Activated CD4-positive, alpha-beta T cell treated with anti-CD3 and anti-CD28 coated beads, Interleukin-2, amount 50 U/mL, for 16 hours (primary cell): ENCODE results near the gene CD82.

Experiments used
- DNase-seq: peaks from one replicate; pipeline ENCODE4 v3.0.0-alpha.2; 2020

The CD82 gene

GRCh38 chr11:44602891-44603310 is 37.4 kb downstream of the CD82 start:
- DNase-seq = no peak

DNA sequence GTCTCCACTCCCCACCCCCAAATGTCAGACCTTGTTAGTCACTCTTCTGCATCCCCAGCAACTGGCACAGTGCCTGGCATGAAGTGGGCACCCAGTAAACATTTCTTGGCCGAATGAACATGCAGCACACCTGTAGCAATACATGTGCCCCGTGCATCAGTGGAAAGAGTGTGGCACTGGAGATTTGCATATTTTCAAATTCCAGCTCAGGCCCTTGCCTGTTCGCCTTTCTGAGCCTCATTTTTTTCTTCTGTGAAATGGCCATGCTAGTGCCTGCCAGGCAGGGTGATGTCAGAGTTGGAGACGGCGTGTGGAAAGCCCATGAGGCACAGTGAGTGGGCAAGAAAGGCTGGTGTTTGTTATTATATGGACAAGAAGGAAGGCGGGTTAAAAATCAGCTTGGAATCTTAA is 38.7 kb downstream of the CD82 start:
- DNase-seq = no peak

- no peak for DNase-seq
These were observed 39.7 kb downstream of the CD82 start for GRCh38 chr11:44605068-44605708.

GRCh38 chr11:44605965-44606364 is 40.5 kb downstream of the CD82 start:
- DNase-seq = no peak

DNA sequence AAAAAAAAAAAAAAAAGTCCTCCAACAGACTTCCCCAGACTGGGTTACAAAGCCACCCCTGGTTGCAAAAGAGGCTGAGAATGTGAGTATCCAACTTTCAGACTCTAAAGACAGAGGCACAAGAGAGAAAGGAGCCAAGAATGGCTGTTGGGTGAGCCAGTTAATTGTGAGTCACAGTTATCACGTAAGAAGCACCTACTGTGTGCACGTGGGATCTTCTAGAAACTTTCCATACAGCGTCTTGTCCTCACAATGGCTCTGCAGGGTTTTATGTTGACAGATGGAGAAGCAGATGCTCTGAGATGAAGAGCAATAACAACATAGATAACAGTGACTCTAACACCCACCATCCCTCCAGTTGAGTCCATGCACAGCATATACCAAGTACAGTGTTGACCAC is 41.0 kb downstream of the CD82 start:
- no peak for DNase-seq

GRCh38 chr11:44607319-44607962 is 42.0 kb downstream of the CD82 start:
- DNase-seq = no peak

DNA sequence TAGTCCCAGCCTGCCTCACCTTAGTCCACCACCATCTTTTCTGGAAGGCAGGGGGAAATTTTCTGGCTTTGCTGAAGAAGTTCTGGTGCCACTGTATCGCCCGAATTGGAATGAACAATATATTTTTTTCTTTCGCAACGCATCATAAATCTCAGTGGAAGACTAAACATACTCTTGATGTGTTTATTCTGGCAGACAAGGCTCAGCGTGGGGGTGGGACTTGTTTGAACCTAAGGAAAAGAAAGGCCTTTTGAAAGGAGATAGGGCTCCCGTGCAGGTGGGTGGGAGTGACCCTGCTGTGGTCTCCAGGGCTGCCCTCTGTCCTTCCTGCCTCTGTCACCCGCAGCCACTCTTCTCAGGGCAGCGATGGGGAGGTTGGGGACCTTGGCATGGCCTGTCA is 42.5 kb downstream of the CD82 start:
- no peak for DNase-seq

GRCh38 chr11:44608651-44608990 is 43.2 kb downstream of the CD82 start:
- DNase-seq = no peak

DNA sequence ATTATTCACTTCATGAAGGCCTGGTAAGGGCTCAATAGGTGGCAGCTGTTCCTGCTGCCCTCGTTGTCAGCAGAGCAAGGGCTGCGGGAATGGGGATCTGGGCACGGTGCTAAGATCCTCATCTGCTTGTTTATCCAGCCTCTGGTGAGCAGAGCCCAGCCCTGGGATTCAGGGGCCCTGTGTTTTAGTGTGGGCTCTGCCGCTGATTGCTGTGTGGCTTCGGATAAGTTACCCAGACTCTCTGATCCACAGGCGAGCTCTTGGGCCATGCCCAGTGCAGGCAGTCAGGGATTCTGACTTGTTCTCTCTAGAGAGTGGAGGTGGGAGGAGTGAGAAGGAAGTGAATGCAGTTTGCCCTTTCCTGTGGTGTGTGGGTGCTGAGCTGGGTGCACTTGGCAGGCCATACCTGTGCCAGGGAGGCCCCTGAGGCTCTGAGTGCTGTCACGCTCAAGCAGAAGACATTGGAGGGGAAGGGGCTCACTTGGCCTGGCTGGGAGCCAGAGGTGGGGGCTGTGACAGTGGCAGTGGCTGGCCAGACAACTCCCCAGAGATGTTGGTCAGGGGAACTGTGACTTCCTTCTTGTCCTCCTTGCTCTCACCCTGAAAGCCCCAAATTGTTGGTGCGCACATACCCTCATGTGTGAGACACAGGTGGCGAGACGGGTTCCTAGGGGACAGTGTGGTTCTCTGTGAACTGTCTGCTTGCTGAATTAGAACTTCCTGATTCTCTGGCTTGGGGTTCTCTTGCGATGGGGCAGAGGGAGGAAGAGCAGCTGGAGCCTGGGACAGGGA is 43.7 kb downstream of the CD82 start:
- peak; percentile 38 for DNase-seq

DNA sequence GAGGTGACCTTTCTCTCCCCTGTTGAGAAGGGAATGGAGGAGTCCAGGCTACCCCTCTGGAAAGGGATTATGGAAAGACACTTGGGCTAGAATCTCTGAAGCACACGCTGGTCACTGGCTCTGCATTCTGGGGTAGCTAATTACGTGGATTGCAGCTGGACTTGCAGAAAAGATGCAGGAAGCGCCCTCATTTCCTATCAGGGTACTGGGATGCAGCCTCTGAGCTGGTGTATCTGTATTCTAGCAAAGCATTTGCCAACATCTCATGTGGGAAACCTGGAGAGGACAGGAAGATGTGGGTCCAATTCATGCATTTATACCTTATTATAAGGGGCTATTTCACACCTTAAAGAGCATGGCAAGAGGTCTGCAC is 44.3 kb downstream of the CD82 start:
- DNase-seq = no peak

DNA sequence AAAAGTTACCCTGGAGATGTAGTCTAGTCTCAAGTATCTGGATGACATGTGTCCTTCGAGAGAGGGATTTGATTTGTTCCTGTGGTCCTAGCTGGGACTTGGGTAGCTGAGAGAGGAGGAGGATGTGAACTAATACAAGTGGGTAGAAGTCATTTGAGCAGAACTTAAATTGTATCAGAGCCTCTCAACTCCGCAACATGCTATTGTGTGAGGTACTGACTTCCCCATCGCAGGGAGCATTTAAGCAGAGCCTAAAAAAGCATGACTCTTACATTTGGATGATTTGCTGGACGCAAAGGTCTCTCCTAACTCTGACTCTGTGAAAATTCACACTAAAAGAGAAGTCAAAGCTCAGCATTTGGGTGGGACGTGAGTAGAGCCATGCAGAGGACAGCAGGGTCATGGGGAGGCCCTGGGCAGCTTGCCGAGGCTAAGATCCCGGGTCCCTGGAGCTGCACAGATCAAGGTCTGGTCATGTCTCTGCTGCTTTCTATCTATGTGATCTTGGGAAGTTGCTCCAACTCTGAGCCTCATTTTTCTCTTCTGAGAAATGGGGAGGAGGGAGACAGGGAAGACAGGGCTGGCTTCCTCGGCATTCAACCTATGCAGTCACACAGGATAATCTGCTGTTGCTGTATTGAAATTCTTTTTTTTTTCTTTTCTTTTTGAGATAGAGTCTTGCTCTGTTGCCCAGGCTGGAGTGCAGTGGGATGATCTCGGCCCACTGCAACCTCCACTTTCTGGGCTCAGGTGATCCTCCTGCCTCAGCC is 44.9 kb downstream of the CD82 start:
- no peak for DNase-seq

GRCh38 chr11:44611088-44611487 is 45.6 kb downstream of the CD82 start:
- DNase-seq = no peak

DNA sequence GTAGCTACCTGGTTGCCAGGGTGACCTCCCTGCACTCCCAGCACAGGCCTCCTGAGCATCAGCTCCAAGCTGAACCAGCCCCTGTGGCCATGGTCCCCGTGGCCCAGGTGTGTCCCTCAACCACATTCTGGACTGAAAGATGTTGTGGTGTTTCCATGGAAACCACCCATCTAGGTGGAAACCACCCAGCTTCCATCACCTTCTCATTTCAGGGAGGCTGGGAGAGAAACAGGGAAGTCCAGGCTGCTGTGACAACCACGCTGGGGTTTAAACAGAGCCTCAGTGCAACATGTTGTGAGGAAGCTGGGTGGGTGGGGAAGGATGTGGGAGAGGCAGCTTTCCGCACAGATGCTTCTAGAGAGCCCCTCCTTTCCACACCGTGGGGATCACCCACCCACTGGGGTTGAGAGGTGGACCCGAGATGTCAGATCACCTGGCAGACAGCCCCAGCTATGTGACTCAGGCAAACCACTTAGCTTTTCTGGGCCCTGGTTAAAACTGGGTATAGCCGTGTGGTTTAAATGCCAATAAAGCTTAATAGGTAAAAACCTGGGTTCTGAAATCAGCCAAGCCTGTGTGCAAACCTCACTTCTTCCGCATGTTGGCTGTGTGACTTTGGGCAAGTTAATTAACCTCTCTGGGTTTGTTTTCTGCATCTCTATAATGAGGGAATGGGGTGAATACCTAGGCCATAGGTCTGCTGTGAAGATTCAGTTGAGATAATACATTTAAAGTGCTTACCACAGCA is 46.4 kb downstream of the CD82 start:
- peak; percentile 36 for DNase-seq

- peak; percentile 27 for DNase-seq
These were observed 47.7 kb downstream of the CD82 start for GRCh38 chr11:44613153-44613552.

DNA sequence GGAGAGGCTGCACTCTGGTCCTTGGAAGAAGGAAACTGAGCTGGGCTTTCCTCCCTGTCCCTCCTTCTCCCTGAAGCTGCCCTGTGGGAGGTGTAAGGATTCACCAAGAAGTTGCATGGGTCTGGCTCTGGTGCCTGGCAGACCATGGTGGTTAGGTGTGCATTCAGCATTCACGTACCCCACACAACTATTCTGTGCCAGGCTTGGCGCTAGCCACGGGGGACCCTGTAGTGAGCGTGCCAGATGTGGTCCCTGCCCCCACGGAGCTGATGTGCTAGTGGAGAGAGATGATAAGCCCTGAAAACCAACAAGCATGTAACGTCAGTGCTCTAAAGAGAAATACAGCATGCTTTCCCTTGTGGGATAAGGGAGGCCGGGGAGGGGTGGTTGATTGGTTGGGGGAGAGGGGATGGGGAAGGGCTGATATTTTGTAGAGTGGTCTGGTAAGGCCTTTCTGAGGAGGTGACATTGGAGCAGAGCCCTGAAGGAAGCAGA is 48.9 kb downstream of the CD82 start:
- DNase-seq = no peak

- no peak for DNase-seq
These were observed 49.7 kb downstream of the CD82 start for GRCh38 chr11:44615041-44615755.

DNA sequence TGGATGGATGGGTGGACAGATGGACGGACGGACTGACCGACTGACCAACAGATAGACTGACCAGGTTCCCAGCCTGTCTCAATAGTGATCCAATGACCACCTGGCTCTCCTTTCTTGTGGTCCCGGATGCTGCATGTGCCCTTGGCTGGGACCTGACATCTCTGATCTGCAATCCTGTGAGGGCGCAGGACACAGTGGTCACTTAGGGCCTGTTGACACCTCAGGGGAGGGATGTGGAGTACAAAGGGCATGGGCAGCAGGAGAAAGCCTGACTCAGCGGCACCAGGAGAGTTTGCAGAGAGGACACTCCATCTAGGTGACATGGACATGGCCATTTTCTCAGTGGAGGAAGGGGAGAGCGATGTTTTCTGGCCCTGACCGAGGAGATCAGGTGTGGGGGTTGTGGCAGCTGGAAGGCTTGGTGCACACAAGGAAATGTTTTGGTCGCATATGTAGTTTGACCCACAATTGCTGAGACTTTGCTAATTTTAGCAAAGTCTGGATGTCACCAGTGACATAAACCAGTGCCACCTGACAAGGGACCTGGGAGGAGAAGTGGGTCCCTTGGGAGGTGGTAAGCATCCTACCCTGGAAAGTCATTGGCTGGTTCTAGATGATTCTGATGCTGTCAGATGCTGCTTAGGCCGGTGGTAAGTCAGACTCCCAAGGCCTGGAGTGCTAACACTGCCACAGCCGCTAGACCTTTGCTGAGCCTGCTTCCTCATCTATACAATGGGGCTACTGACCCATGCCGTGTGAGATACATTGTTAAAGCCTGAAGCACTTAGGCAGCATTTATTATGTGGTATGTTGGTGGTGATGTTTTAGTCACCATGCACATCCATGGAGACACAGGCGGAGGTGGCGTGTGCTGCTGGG is 50.7 kb downstream of the CD82 start:
- DNase-seq = no peak

- no peak for DNase-seq
These were observed 52.4 kb downstream of the CD82 start for GRCh38 chr11:44617671-44618461.

GRCh38 chr11:44618561-44619425 is 53.3 kb downstream of the CD82 start:
- DNase-seq = no peak
